GM18517 (cell line): ENCODE results near the gene GLE1.
"Not testable (repeated sequence)": the region's sequence is repeated elsewhere in the genome, so short reads cannot be mapped to it uniquely, and the experiment has no call there.

Experiments used
- ATAC-seq: cut with Tn5 transposase; IDR thresholded peaks from one replicate; pipeline ENCODE4 v1.9.1; 2021; ENCODE audit warnings: mild to moderate bottlenecking, moderate library complexity; ENCODE audit not compliant: unreplicated experiment

The GLE1 gene

DNA sequence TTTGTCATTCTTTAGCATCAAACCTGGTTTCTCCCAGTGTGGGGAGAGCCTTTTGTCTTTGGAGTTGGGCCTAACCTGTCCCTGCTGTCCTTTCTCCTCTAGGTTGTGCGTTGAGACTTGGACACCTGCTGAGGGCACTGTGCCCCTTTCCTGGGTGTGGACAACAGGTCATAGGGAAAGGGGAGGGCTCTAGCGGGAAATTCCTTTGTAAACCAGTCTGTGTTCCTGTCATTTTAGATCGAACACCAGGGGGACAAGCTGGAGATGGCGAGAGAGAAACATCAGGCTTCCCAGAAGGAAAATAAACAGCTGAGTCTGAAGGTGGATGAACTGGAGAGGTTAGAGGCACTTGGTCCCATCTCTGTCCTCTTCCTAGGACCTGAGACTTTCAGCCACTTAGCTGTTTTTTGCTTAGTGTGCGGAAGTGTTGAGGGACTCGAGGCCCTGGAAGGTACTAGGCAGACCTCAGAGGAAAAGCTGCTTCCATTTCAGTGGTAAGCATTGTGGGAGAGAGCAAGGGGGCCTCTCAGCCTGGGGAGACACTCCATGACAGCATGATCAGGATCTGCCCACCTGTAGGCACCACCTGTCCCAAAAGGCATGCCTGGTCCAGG is 8.6 kb upstream of the GLE1 start:
- ATAC-seq, result no peak

DNA sequence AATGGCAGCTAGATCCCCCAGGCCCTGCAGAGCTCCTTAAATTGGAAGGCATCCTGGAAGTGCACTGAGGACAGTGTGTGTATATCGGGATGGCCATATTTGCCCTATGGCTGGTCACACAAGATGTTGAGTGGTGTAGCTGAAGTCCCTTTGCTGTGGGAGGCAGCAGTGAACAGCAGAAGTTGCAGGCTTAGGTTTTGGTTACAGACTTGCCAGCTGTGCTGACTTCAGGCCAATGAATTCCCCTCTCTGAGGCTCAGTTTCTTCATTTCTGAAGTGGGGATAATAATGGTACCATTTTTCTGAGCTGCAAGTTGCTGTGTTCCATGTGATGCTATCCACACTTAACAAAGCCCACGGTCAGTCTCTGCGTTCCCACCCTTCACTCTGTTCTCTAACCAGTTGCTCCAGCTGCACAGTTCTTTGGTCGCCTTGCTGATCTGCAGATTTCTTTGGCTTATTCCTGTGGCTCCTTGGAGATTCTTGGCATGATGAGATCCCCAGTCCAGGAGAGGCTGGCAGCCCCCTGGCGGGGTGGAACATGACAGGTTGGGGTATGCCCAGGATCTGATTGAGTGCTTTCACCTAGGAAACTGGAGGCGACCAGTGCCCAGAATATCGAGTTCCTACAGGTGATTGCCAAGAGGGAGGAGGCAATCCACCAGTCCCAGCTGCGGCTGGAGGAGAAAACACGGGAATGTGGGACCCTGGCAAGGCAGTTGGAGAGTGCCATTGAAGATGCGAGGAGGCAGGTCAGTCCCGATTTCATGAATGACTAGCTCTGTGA is 6.5 kb upstream of the GLE1 start:
- ATAC-seq, result no peak

DNA sequence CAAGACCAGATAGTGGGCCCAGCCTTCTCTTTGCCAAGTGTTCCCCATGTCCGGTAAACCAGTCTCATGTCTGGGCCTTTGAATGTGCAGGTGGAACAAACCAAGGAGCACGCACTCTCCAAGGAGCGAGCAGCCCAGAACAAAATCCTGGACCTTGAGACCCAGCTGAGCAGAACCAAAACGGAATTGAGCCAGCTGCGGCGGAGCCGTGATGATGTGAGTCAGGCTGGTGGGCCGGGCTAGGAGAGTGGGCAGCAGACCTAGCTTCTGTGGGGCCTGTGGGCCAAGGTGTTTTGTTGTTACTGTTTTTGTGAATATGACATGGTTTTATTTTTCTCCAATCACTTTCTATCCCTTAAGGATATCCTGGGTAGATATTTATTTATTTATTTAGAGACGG is 5.6 kb upstream of the GLE1 start:
- no peak for ATAC-seq

DNA sequence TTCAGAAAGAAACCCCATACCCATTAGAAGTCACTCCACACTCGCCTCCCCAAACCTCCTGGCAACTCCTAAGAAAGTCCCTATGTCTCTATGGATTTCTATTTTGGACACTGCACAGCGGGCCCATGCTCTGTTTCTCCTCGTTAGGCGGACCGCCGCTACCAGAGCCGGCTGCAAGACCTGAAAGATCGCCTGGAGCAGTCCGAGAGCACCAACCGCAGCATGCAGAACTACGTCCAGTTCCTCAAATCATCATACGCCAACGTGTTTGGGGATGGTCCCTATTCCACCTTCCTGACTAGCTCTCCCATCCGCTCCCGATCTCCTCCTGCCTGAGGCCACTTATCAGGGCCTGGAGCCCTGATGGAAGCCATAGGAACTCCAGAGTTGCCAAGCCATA is 4.6 kb upstream of the GLE1 start:
- no peak for ATAC-seq

DNA sequence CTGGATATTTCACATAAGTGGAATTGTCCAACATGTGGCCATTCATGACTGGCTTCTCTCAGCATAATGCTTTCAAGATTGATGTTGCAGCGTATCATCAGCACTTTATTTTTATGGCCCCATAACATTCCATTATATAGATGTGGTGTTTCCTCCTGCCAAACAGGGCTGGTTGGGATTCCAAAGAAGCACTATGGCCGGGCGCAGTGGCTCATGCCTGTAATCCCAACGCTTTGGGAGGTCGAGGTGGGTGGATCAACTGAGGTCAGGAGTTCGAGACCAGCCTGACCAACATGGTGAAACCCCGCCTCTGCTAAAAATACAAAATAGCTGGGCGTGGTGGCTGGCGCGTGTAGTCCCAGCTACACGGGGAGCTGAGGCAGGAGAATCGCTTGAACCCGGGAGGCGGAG is 1.1 kb upstream of the GLE1 start:
- not testable (repeated sequence) for ATAC-seq

DNA sequence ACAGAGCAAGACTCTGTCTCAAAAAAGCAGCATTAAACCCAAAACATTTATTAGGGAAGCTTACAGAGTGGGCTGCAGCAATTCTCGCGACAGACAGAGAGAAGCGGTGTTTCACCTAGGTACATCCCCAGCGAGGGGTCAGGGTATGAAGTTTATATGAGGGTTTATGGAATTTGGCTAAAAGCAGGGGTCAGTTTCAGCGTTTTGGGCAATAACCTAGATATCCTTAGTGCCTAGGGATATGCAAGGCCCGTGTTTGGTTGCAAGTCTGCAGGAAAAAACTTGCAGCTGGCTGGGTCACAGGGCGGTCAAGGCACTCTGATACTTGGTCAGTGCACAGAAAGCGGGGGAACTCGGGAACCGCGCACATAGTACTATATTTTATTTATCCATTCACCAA is 649 bp upstream of the GLE1 start:
- no peak for ATAC-seq

DNA sequence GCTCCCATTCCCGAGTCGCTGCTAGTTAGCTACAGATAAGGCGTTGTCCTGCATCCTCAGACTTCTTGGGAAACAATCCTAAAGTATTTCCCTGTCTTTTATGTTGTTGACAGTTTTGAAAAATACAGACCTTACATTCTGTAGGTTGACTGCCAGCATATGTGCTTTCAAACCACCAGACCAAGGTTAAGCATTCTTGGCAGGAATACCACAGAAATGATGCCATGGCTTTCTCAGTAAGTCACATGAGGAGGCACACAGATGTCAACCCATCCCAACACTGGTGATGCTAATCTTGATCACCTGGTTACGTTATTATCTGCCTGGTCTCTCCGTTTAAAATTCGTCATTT is 871 bp downstream of the GLE1 start:
- no peak for ATAC-seq

DNA sequence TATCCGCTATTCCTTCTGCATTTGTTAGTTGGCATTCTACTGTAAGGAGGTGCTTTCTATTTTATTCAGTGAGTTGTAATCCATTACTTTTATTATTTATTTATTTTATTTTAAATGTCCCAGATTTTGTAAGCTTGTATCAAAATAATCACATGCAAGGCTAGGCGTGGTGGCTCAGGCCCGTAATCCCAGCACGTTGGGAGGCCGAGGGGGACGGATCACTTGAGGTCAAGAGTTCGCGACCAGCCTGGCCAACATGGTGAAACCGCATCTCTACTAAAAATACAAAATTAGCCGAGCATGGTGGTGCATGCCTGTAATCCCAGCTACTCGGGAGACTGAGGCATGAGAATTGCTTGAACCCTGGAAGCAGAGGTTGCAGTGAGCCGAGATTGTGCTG is 1.4 kb downstream of the GLE1 start:
- ATAC-seq, result not testable (repeated sequence)

DNA sequence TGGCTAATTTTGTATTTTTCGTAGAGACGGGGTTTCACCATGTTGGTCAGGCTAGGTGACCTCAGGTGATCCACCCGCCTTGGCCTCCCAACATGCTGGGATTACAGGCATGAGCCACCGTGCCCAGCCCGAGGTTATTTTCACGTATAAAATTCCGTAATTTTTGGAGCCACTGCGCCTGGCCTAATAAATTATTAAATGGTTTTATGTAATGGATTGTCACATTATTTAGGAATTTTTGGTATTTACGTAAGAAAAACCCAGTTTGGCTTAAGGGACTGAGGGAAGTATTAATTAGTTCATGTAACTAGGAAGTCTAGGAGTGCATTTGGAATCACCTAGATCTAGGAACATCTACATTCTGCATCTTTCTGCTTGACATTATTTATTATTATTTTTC is 8.3 kb downstream of the GLE1 start:
- no peak for ATAC-seq

DNA sequence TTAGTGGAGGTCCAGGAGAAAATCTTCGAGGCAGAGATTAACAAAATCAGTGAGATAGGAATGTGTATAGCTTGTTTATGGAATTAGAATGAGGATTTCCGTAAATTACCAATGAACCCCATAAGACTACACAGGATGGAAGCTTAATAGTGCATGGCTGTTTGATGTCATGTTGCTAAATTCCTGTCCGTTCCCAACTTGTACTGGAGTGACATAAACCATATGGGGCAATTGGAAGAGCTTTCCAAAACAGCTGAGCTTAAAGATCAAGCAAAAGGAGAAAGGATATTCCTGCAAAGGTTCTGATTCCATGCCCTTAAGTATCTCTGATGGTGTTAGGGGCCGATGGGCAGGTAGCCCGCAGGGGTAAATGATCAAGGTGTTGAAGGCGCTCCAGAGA is 17.4 kb downstream of the GLE1 start:
- no peak for ATAC-seq

DNA sequence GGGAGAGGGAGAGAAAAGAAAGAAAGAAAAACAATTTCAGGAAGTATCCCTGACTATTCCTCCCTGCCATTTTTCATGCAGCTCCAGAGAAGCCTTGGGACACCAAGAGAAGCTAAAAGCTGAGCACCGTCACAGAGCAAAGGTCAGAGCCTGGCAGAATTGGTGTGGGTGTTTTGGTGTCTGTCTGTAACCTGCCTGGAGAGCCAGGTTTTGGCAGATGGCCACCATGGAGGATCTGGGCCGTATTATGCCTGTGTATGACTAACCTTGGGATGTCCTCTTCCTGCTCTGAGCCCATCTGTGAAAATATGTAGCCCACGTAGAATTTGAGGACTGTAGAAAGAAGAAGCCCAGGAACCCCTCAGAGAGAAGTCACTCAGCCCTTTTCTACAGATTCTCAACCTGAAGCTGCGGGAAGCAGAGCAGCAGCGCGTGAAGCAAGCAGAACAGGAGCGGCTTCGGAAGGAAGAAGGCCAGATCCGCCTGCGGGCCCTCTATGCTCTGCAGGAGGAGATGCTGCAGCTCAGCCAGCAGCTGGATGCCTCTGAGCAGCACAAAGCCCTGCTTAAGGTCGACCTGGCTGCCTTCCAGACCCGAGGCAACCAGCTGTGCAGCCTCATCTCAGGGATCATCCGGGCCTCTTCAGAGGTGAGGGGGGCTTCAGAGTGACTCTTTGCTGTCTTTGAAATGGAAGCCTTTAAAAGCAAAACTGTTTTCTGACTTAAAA is 18.8 kb downstream of the GLE1 start:
- no peak for ATAC-seq

DNA sequence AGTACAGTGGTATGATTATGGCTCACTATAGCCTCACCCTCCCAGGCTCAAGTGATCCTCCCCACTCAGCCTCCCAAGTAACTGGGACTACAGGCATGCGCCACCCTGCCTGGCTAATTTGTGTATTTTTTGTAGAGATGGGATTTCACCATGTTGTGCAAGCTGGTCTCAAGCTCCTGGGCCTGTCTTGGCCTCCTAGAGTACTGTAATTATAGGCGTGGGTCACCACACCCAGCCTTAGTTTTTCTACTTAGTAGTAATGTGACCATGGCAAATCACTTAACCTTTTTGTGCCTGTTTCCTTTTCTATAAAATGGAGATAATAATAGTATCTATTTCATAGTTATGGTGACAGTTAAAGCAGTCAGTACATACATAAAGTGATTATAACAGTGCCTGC is 22.2 kb downstream of the GLE1 start:
- ATAC-seq, result no peak

DNA sequence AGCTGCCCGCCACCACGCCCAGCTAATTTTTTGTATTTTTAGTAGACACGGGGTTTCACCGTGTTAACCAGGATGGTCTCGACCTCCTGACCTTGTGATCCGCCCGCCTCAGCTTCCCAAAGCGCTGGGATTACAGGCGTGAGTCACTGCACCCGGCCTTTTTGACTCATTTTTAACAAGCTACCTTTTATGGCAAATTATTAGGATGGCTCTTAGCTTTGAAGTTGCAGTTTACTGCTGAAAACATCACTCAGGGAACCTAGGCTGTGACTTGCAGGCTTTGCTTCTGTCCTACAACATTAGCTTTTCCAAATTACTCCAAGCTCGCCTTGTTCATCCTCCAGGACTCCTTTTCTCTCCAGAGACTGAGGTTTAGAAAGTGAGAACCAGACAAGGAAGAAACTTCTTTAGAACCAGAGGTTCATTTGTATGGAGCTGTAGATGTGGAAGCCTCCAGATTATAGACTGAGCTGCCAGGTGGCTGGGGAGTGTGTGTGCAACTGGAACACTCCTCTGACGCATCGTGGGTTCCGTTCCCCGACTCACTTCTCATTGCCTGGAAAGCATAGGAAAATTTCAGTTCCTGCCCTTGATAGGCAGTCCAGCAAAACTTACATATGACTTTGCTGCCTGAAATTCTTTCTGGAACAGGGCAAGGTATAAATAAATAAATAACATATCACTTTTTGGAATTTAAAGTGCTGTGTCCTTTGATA is 24.1 kb downstream of the GLE1 start:
- no peak for ATAC-seq

DNA sequence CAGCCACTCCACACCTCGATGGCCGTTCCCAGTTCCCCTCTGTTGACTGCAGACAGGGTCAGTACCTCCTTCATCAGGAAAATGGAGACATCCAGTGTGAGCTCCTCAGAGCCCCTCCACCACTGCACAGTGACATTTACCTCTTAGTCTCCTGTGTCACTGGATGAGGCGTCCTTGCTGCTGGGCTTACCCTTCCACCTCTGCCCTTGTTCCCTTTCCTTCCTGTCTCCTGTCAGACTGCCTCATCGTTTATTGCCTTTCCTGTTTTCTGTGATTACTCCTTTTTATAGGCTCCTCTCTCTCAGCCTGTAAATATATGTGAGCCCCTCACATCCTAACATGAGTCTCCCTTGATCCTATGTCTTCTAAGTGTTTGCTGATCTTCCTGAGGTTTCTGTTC is 24.7 kb downstream of the GLE1 start:
- no peak for ATAC-seq

DNA sequence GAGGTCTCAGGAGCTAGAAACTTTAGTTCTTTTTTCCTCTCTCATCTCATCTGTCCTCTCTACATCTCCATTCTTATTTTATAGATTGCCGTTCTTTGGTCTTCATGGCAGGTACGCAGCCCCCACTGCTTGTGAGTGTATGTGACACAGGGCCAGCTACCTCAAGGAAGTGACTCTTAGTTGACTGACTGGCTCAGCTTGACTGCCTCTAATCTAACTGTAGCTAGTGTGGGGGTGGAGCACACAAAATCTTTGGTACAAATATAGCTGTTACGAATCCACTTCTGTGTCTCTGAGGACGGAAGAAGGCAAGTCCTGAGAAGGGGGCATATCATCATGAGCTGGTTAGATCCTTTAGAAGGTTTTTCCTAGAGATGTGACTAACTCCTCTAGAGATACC is 28.1 kb downstream of the GLE1 start:
- no peak for ATAC-seq

DNA sequence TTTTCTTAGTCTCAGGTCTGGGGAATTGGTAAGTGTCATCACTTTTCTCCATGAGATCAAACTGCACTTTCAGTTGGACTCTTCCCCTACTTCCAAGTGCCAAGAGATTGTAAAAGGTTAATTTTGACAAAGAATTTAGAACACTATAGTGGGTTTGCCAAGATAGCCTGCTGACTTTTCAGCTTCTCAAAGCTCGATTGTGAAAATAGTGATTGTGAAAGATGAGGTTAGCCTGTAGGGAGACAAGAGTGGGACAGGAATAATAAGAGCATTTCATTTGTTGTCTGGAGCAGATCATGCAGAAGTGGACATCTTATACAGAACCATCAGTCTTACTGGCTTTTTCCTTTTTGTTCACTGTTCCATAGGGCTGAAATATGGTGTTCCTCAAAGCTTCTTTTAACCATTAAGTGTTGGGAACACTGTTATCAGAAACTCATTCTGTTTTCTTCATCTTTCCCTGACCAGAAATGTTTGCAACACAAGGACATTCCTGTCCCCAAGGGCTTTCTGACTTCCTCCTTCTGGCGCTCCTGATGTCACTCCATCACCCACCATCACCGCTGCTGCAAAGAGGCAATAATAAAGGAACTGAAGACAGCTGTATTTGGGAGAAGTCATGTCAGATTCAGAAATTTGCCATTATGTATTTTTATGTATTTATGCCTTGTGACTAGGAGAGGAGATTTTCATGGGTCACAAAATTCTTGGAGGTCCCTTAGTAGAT is 36.3 kb downstream of the GLE1 start:
- no peak for ATAC-seq

DNA sequence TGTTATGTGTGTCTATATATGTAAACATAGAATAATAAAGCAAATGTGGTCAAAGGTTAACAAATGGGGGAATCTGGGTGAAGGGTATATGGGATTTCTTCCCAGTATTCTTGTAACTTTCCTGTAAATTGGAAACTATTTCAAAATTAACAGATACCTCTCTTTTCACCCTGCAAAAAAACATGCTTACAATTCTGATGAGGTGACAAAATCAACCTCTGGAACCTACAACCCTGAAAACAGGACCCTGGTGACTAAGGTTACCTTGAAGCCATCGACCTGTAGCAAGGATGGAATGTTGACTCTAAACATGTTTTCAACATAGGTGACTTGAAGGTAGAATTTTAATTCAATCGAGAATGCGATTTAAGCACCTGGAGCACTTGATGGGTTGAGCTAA is 42.0 kb downstream of the GLE1 start:
- ATAC-seq, result no peak

DNA sequence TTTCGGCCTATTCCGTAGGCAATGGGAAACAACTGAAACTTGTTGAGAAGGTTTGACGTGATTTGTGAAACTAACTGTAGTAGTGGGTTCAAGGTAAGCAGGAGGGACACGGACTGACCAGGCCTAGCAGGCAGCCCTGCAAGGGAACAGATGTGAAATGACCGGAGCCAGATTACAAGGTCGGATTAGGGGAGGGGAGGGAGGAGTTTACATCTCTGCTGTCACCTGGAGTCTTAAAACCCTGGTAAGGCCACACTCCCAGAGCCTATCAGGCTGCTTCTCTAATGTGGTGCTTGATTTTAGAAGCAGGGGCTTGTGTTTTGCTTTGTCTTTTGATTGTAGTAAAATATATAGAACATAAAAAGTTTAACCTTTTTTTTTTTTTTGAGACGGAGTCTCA is 44.4 kb downstream of the GLE1 start:
- no peak for ATAC-seq

DNA sequence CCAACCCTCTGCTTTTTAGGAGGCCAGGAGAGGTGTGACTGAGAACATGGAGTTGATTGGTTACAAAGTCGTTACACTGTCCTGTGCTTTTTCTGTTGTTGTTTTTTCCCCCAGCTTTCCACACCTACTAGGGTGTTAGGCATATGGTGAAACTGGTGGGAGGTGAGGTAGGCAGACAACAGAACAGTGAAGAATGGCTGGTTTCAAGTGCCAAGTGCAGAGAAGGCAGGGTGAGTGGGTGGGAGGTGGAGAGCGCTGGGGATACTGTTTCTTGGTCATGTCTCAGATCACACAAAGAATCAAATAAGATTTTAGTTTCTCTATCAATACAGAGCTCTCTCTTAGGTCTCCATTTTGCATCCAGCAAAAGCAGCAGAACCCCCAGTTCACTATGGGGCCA is 45.7 kb downstream of the GLE1 start:
- ATAC-seq, result no peak

DNA sequence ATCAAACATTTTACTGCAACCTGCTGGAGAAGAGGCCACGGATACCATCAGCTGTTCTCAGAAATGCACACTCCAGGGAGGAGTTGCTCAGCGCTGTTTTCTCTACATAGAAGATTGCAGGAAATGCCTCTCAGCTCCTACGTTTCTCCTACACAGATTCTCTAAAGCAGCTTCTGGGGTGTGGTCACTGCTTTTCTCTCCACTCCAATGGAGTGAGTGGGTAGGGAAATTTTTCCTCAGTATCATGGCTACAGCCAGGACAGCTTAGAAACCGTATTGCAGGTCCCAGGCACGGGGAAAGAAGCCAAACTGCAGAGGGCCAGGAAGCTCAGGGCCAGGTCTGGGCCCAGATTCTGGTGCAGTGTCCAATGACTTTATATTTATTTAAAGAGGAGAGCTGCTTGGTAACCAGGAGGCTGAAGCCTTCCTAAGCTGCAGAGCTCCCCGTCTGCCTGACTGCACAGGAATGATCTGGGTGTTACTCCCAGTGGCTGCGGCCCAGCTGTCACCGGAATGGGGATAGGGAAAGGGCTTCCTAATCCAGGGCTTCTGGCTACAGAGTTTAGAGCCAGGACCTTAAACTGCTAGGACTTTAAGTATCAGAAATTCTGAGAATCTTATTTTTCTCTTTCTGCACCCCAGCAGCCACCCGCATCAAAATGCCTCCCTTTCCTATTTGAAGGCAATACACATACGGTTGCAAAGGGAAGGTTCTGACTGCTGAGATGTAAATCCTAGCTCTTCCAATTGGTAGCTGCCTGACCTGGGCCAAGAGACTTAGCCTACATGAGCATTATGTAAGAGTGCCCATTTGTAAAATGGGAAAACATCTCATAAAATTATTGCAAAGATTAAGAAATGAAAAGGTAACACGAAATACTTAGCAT is 46.5 kb downstream of the GLE1 start:
- no peak for ATAC-seq
